GM12891 (cell line): ENCODE measurements around the gene RBM3.

Source experiments
- POLR2AphosphoS5 ChIP-seq: IDR thresholded peaks from 2 replicates; pipeline ENCODE4 v1.6.1; 2011; ENCODE audit warnings: low read depth, low read length, control low read depth
- TAF1 ChIP-seq: IDR thresholded peaks from 2 replicates; pipeline ENCODE4 v1.6.1; 2011; ENCODE audit warnings: low read depth, low read length, control low read depth

DNA sequence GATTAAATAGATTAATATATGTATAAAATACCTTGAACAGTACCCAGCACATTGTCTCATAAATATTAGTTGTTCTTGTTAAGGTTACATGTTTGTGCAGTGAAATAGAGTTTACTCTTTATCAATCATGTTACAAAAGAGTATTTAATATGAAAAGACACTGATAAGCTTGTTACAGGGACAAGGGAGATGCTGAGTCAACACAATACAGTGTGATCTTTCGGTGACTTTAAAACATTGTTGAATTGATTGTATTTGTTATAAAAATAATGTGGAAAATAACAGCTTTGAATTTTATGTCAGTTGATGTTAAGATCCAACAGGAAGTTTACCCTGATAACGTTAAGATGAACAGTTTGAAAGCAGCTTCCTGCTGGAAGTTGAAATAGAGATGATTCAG, 21.6 kb downstream of the RBM3 start:
- TF ChIP-seq TAF1 (no peak), POLR2AphosphoS5 (no peak)
